Astrocyte (in vitro differentiated cells and primary cell): ENCODE measurements around the gene SLC25A22. TPM values are rescaled to one million over a fixed set of nuclear protein-coding genes. Genes with fewer than 3 reads are reported as not detected.

ENCODE experiments used
- DNase-seq: peaks from one replicate; pipeline ENCODE4 v3.0.0-alpha.2; 2010; ENCODE audit warnings: low read depth
- FAIRE-seq: peaks from 2 replicates; lab custom pipeline; 2011; peaks lifted over from hg19 to GRCh38; lab: Jason Lieb, UNC
- H2AFZ ChIP-seq: 2 replicates; pipeline ENCODE4 v1.6.0; 2012; ENCODE audit warnings: low read depth, low read length, inconsistent platforms
- H3K27ac ChIP-seq: 2 replicates; pipeline ENCODE4 v1.5.1; 2011; ENCODE audit warnings: low read depth, low read length, inconsistent platforms
- H3K27me3 ChIP-seq: 2 replicates; pipeline ENCODE4 v1.6.0; 2011; ENCODE audit warnings: low read length, inconsistent platforms; ENCODE audit not compliant: insufficient read depth
- H3K36me3 ChIP-seq: 2 replicates; pipeline ENCODE4 v1.5.1; 2011; ENCODE audit warnings: low read length, inconsistent platforms; ENCODE audit not compliant: insufficient read depth
- H3K4me1 ChIP-seq: 2 replicates; pipeline ENCODE4 v1.5.1; 2011; ENCODE audit warnings: low read length, inconsistent platforms; ENCODE audit not compliant: insufficient read depth
- H3K4me2 ChIP-seq: 2 replicates; pipeline ENCODE4 v1.6.0; 2012; ENCODE audit warnings: low read length, inconsistent platforms
- H3K4me3 ChIP-seq: 2 replicates; pipeline ENCODE4 v1.5.1; 2011; ENCODE audit warnings: low read depth, mild to moderate bottlenecking, low read length, inconsistent platforms; ENCODE audit not compliant: insufficient read depth
- H3K79me2 ChIP-seq: 2 replicates; pipeline ENCODE4 v1.6.0; 2012; ENCODE audit warnings: mild to moderate bottlenecking, low read length, inconsistent platforms; ENCODE audit not compliant: insufficient read depth
- H3K9ac ChIP-seq: 2 replicates; pipeline ENCODE4 v1.6.0; 2012; ENCODE audit warnings: mild to moderate bottlenecking, low read length, inconsistent platforms
- H3K9me3 ChIP-seq: 2 replicates; pipeline ENCODE4 v1.5.1; 2012; ENCODE audit warnings: low read depth, mild to moderate bottlenecking, low read length, inconsistent platforms; ENCODE audit not compliant: insufficient read depth
- H4K20me1 ChIP-seq: 2 replicates; pipeline ENCODE4 v1.6.0; 2012; ENCODE audit warnings: low read length, inconsistent platforms; ENCODE audit not compliant: insufficient read depth
- H3K27ac Mint-ChIP-seq: one replicate; pipeline ENCODE4 v1.8.0; 2021; ENCODE audit warnings: mild to moderate bottlenecking, mixed read lengths; ENCODE audit not compliant: unreplicated experiment
- H3K27me3 Mint-ChIP-seq: one replicate; pipeline ENCODE4 v1.8.0; 2021; ENCODE audit warnings: low read depth, mixed read lengths; ENCODE audit not compliant: unreplicated experiment
- H3K36me3 Mint-ChIP-seq: one replicate; pipeline ENCODE4 v1.8.0; 2021; ENCODE audit warnings: low read depth, mixed read lengths; ENCODE audit not compliant: unreplicated experiment
- H3K4me1 Mint-ChIP-seq: one replicate; pipeline ENCODE4 v1.8.0; 2021; ENCODE audit warnings: low read depth, mixed read lengths; ENCODE audit not compliant: unreplicated experiment
- H3K4me3 Mint-ChIP-seq: one replicate; pipeline ENCODE4 v1.8.0; 2021; ENCODE audit warnings: mild to moderate bottlenecking, moderate library complexity, mixed read lengths; ENCODE audit not compliant: unreplicated experiment
- H3K9me3 Mint-ChIP-seq: one replicate; pipeline ENCODE4 v1.8.0; 2021; ENCODE audit warnings: mild to moderate bottlenecking, mixed read lengths; ENCODE audit not compliant: unreplicated experiment
- CTCF ChIP-seq: IDR thresholded peaks from 2 replicates; pipeline ENCODE4 v1.5.1; 2011; ENCODE audit warnings: low read depth, mild to moderate bottlenecking, inconsistent platforms, low read length, moderate library complexity; ENCODE audit not compliant: insufficient read depth
- EZH2 ChIP-seq: IDR thresholded peaks from 2 replicates; pipeline ENCODE4 v1.6.1; 2012; ENCODE audit warnings: mild to moderate bottlenecking, low read length, inconsistent platforms; ENCODE audit not compliant: insufficient read depth
- total RNA-seq: library from RNA; stranded (reverse); gene quantifications from 2 replicates; pipeline ENCODE4 v1.2.1, GENCODE V29; 2021

The SLC25A22 gene
- total RNA-seq, 1 donor from 2014 or later = 21.4 TPM

GRCh38 chr11:829176-829846 lies 31.2 kb upstream of the SLC25A22 start:
- peak overlapping the region; percentile 41 for H3K4me3 ChIP-seq
- H3K4me1 Mint-ChIP-seq = peaks cover 11% of the 10 kb centered on the region
- H3K4me3 Mint-ChIP-seq = no peak overlapping the region
- TF ChIP-seq EZH2 (no peak), CTCF (no peak)
- peaks cover 47% of the 10 kb centered on the region for H3K4me1 ChIP-seq
- H3K9ac ChIP-seq = peak overlapping the region; percentile 19
- no peaks in the 10 kb centered on the region for H3K9me3 Mint-ChIP-seq
- peaks cover 19% of the 10 kb centered on the region for H3K79me2 ChIP-seq
- H3K27ac Mint-ChIP-seq = no peak overlapping the region
- peaks cover 44% of the 10 kb centered on the region for H4K20me1 ChIP-seq
- peaks cover 2% of the 10 kb centered on the region for H3K36me3 Mint-ChIP-seq
- H3K27me3 Mint-ChIP-seq = peaks cover 11% of the 10 kb centered on the region
- peak overlapping the region; percentile 55 for H2AFZ ChIP-seq
- H3K9me3 ChIP-seq = no peaks in the 10 kb centered on the region
- FAIRE-seq (no peak), DNase-seq (no peak)
- H3K27me3 ChIP-seq = no peaks in the 10 kb centered on the region
- peak overlapping the region; percentile 96 for H3K4me2 ChIP-seq
- H3K27ac ChIP-seq = no peak overlapping the region
- H3K36me3 ChIP-seq = no peaks in the 10 kb centered on the region

- FAIRE-seq (no peak), DNase-seq (no peak)
- H4K20me1 ChIP-seq = peaks cover 37% of the 10 kb centered on the region
- Mint-ChIP-seq H3K27me3 (peaks cover 11% of the 10 kb centered on the region), H3K36me3 (peaks cover 2% of the 10 kb centered on the region), H3K9me3 (no peaks in the 10 kb centered on the region), H3K4me1 (peaks cover 6% of the 10 kb centered on the region), H3K4me3 (no peak overlapping the region), H3K27ac (no peak overlapping the region)
- no peak overlapping the region for H3K27ac ChIP-seq
- H3K9ac ChIP-seq = peak overlapping the region; percentile 19
- no peaks in the 10 kb centered on the region for H3K36me3 ChIP-seq
- H3K27me3 ChIP-seq = no peaks in the 10 kb centered on the region
- H3K4me1 ChIP-seq = peaks cover 42% of the 10 kb centered on the region
- H2AFZ ChIP-seq = peak overlapping the region; percentile 55
- peak overlapping the region; percentile 96 for H3K4me2 ChIP-seq
- peaks cover 12% of the 10 kb centered on the region for H3K79me2 ChIP-seq
- H3K9me3 ChIP-seq = no peaks in the 10 kb centered on the region
- TF ChIP-seq CTCF = no peak
- TF ChIP-seq EZH2 = no peak
- no peak overlapping the region for H3K4me3 ChIP-seq
Measured at GRCh38 chr11:828506-829175, 30.6 kb upstream of the SLC25A22 start.

GRCh38 chr11:827897-828192 lies 29.8 kb upstream of the SLC25A22 start, which contains the start of gene CRACR2B:
TSS of gene CRACR2B (plus strand) at chr11:827919. CDS start at chr11:828608, 689 bp downstream.
- H3K9ac ChIP-seq = no peak within 1 kb of the TSS
- H3K4me3 Mint-ChIP-seq = peak within 1 kb of the TSS; percentile 54
- peaks cover 34% of the 10 kb centered on the region for H4K20me1 ChIP-seq
- H3K27me3 ChIP-seq = no peaks in the 10 kb centered on the region
- H3K4me3 ChIP-seq = no peak within 1 kb of the TSS
- no peaks in the 10 kb centered on the region for H3K36me3 ChIP-seq
- DNase-seq (no peak), FAIRE-seq (no peak)
- H3K9me3 ChIP-seq = no peaks in the 10 kb centered on the region
- H3K4me1 Mint-ChIP-seq = peaks cover 6% of the 10 kb centered on the region
- H3K36me3 Mint-ChIP-seq = peaks cover 2% of the 10 kb centered on the region
- peaks cover 5% of the 10 kb centered on the region for H3K79me2 ChIP-seq
- H3K27ac ChIP-seq = no peak within 1 kb of the TSS
- H3K27me3 Mint-ChIP-seq = peaks cover 11% of the 10 kb centered on the region
- TF ChIP-seq CTCF = no peak
- no peak for TF ChIP-seq EZH2
- no peak within 1 kb of the TSS for H2AFZ ChIP-seq
- H3K4me1 ChIP-seq = peaks cover 42% of the 10 kb centered on the region
- no peak within 1 kb of the TSS for H3K27ac Mint-ChIP-seq
- H3K9me3 Mint-ChIP-seq = no peaks in the 10 kb centered on the region
- peak within 1 kb of the TSS; percentile 96 for H3K4me2 ChIP-seq
